ENCODE results near the gene PRDM4. TPM values are rescaled to one million over a fixed set of nuclear protein-coding genes. Genes with fewer than 3 reads are reported as not detected.
A peak's percentile ranks its signal among the peaks of the same experiment; 100 is the strongest.
"Not testable (repeated sequence)": the region's sequence is repeated elsewhere in the genome, so short reads cannot be mapped to it uniquely, and the experiment has no call there.

The PRDM4 gene
- polyA plus RNA-seq, 3 donors, result 6.5 to 16.4 (median 7.0) TPM

- H3K4me2 ChIP-seq (replicated peaks; ENCODE audit: extremely low read depth, low read length, poor library complexity, severe bottlenecking), result no peak overlapping the region
- peaks cover 34 to 43% of the 10 kb centered on the region in 2 donors for H3K36me3 ChIP-seq (replicated peaks in 1 of 2; ENCODE audit: control insufficient read depth in 1 of 2, insufficient read depth in 2 of 2, low read length in 2 of 2)
- no peak overlapping the region for H3K4me3 ChIP-seq (replicated peaks in 1 of 3; ENCODE audit: low read depth in 2 of 3, low read length in 3 of 3)
- WGBS (ENCODE audit: insufficient coverage), result 90% methylated on average over 2 of the region's 4 CpGs
- H3K27ac Mint-ChIP-seq, result no peak overlapping the region
- H4K20me1 ChIP-seq (ENCODE audit: insufficient read depth, low read length), result no peaks in the 10 kb centered on the region
- H3K27me3 Mint-ChIP-seq (ENCODE audit: low read depth in 3 of 3), result peaks cover 0 to 3% (median 0%) of the 10 kb centered on the region in 3 donors
- no peak overlapping the region for H3K27ac ChIP-seq (ENCODE audit: low read depth in 1 of 2, low read length in 2 of 2)
- H3K9me3 Mint-ChIP-seq, result peaks cover 0 to 4% (median 2%) of the 10 kb centered on the region in 7 donors
- peaks cover 33 to 34% of the 10 kb centered on the region in 2 donors for H3K36me3 Mint-ChIP-seq
- H3K79me2 ChIP-seq (ENCODE audit: insufficient read depth, low read length), result no peaks in the 10 kb centered on the region
- H3K9me3 ChIP-seq (replicated peaks in 1 of 2; ENCODE audit: control insufficient read depth in 1 of 2, insufficient read depth in 1 of 2, low read length in 2 of 2), result no peaks in the 10 kb centered on the region
- H2AFZ ChIP-seq (ENCODE audit: insufficient read depth, low read depth, low read length, poor library complexity, severe bottlenecking), result no peak overlapping the region
- intact Hi-C loops (cut with micrococcal nuclease), result no loop called here
- no peak for DNase-seq
- TF ChIP-seq CTCF (IDR thresholded peaks at IDR 0.05), result no peak
- H3K9ac ChIP-seq (ENCODE audit: insufficient read depth, low read length, poor library complexity, severe bottlenecking), result no peak overlapping the region
- H3K4me1 Mint-ChIP-seq, result no peaks in the 10 kb centered on the region
- no peaks in the 10 kb centered on the region for H3K4me1 ChIP-seq (ENCODE audit: control insufficient read depth in 1 of 2, insufficient read depth in 2 of 2, low read length in 2 of 2)
- no peak overlapping the region for H3K4me3 Mint-ChIP-seq
- no peaks in the 10 kb centered on the region for H3K27me3 ChIP-seq (ENCODE audit: control insufficient read depth in 2 of 2, insufficient read depth in 2 of 2, low read length in 2 of 2)
Measured at GRCh38 chr12:107731366-107731765, 29.6 kb downstream of the PRDM4 start.

- Histone ChIP-seq H2AFZ (ENCODE audit: insufficient read depth, low read depth, low read length, poor library complexity, severe bottlenecking) (no peak overlapping the region), H3K9ac (ENCODE audit: insufficient read depth, low read length, poor library complexity, severe bottlenecking) (no peak overlapping the region), H3K36me3 (replicated peaks in 1 of 2; ENCODE audit: control insufficient read depth in 1 of 2, insufficient read depth in 2 of 2, low read length in 2 of 2) (peaks cover 28 to 37% of the 10 kb centered on the region in 2 donors), H3K4me2 (replicated peaks; ENCODE audit: extremely low read depth, low read length, poor library complexity, severe bottlenecking) (no peak overlapping the region), H3K4me3 (replicated peaks in 1 of 3; ENCODE audit: low read depth in 2 of 3, low read length in 3 of 3) (no peak overlapping the region), H3K9me3 (replicated peaks in 1 of 2; ENCODE audit: control insufficient read depth in 1 of 2, insufficient read depth in 1 of 2, low read length in 2 of 2) (no peaks in the 10 kb centered on the region), H3K79me2 (ENCODE audit: insufficient read depth, low read length) (no peaks in the 10 kb centered on the region), H3K4me1 (ENCODE audit: control insufficient read depth in 1 of 2, insufficient read depth in 2 of 2, low read length in 2 of 2) (no peaks in the 10 kb centered on the region), H3K27me3 (ENCODE audit: control insufficient read depth in 2 of 2, insufficient read depth in 2 of 2, low read length in 2 of 2) (no peaks in the 10 kb centered on the region), H3K27ac (ENCODE audit: low read depth in 1 of 2, low read length in 2 of 2) (no peak overlapping the region), H4K20me1 (ENCODE audit: insufficient read depth, low read length) (no peaks in the 10 kb centered on the region)
- H3K27ac Mint-ChIP-seq, result peak overlapping the region in 1 of 7 donors; percentile 72
- no peak for TF ChIP-seq CTCF (IDR thresholded peaks at IDR 0.05)
- no peak overlapping the region for H3K4me3 Mint-ChIP-seq
- peaks cover 0 to 4% (median 0%) of the 10 kb centered on the region in 3 donors for H3K27me3 Mint-ChIP-seq (ENCODE audit: low read depth in 3 of 3)
- intact Hi-C loops (cut with micrococcal nuclease), result no loop called here
- no peaks in the 10 kb centered on the region for H3K4me1 Mint-ChIP-seq
- no peak for DNase-seq
- H3K9me3 Mint-ChIP-seq, result peaks cover 0 to 5% (median 2%) of the 10 kb centered on the region in 7 donors
- H3K36me3 Mint-ChIP-seq, result peaks cover 28% of the 10 kb centered on the region in 2 donors
- WGBS (ENCODE audit: insufficient coverage), result 100% methylated on average over 2 of the region's 4 CpGs
Measured at GRCh38 chr12:107730618-107731341, 30.2 kb downstream of the PRDM4 start.

- H3K4me1 Mint-ChIP-seq; H3K79me2 ChIP-seq (ENCODE audit: insufficient read depth, low read length); DNase-seq; H3K9me3 ChIP-seq (replicated peaks in 1 of 2; ENCODE audit: control insufficient read depth in 1 of 2, insufficient read depth in 1 of 2, low read length in 2 of 2); H3K4me3 ChIP-seq (replicated peaks in 1 of 3; ENCODE audit: low read depth in 2 of 3, low read length in 3 of 3); H4K20me1 ChIP-seq (ENCODE audit: insufficient read depth, low read length); H3K27me3 Mint-ChIP-seq (ENCODE audit: low read depth in 3 of 3); H3K4me3 Mint-ChIP-seq; H2AFZ ChIP-seq (ENCODE audit: insufficient read depth, low read depth, low read length, poor library complexity, severe bottlenecking); H3K9me3 Mint-ChIP-seq; H3K4me1 ChIP-seq (ENCODE audit: control insufficient read depth in 1 of 2, insufficient read depth in 2 of 2, low read length in 2 of 2); H3K36me3 Mint-ChIP-seq; H3K27me3 ChIP-seq (ENCODE audit: control insufficient read depth in 2 of 2, insufficient read depth in 2 of 2, low read length in 2 of 2); H3K27ac Mint-ChIP-seq; intact Hi-C loops (cut with micrococcal nuclease); H3K36me3 ChIP-seq (replicated peaks in 1 of 2; ENCODE audit: control insufficient read depth in 1 of 2, insufficient read depth in 2 of 2, low read length in 2 of 2); H3K27ac ChIP-seq (ENCODE audit: low read depth in 1 of 2, low read length in 2 of 2); H3K9ac ChIP-seq (ENCODE audit: insufficient read depth, low read length, poor library complexity, severe bottlenecking); H3K4me2 ChIP-seq (replicated peaks; ENCODE audit: extremely low read depth, low read length, poor library complexity, severe bottlenecking): not testable (repeated sequence)
- no CpG with 5 or more reads among the region's 1 CpG for WGBS (ENCODE audit: insufficient coverage)
Measured at GRCh38 chr12:107727742-107728141, 33.2 kb downstream of the PRDM4 start.

All from CD14-positive monocyte (primary cell).